Left lung (tissue), 10 donors: Measurements from ENCODE around the gene FXYD7. TPM values are rescaled to one million over a fixed set of nuclear protein-coding genes. Genes with fewer than 3 reads are reported as not detected.

Source experiments
- ATAC-seq: fragments of 200-7000 bp; cut with Tn5 transposase; one replicate; pipeline ENCODE4 v1.9.1; 2020; ENCODE audit warnings: moderate library complexity
- DNase-seq, 4 donors: peaks; one replicate each; pipeline ENCODE4 v3.0.0-alpha.2; 2013 to 2020
- H3K27ac ChIP-seq, 2 donors: fragments of 200-600 bp; sonication (generic) in 1 of 2; one replicate each; pipeline versions ENCODE4 v1.5.0 to v1.8.0; 2020 to 2021
- H3K27me3 ChIP-seq, 2 donors: fragments of 200-600 bp; sonication (generic) in 1 of 2; one replicate each; pipeline versions ENCODE4 v1.5.0 to v1.8.0; 2020 to 2021
- H3K36me3 ChIP-seq, 2 donors: fragments of 200-600 bp; sonication (generic) in 1 of 2; one replicate each; pipeline versions ENCODE4 v1.5.0 to v1.8.0; 2020 to 2021
- H3K4me1 ChIP-seq, 2 donors: fragments of 200-600 bp; one replicate each; pipeline ENCODE4 v1.8.0; 2021
- H3K4me3 ChIP-seq, 2 donors: fragments of 200-600 bp; sonication (generic) in 1 of 2; one replicate each; pipeline versions ENCODE4 v1.5.0 to v1.8.0; 2020 to 2021; ENCODE audit warnings: mild to moderate bottlenecking in 1 of 2
- H3K9me3 ChIP-seq, 2 donors: fragments of 200-600 bp; sonication (generic) in 1 of 2; one replicate each; pipeline versions ENCODE4 v1.5.0 to v1.8.0; 2020 to 2021
- intact Hi-C, 2 donors: fragments of 100-400 bp; cut with DNase I; formaldehyde crosslinking; loops; one replicate each; pipeline versions ENCODE4 v1.11.2 to v1.14.2; 2022
- polyA plus RNA-seq, 6 donors: library from polyadenylated mRNA; unstranded; fragments of 120-200 nt; gene quantifications; one replicate each; pipeline ENCODE4 v1.2.1, GENCODE V29; 2013; ENCODE audit not compliant: insufficient read length in 6 of 6
- total RNA-seq, 2 donors: library from RNA; stranded (reverse); fragmentation: NEBNext Ultra II Directional; extraction: Animal tissue kit (Norgen Biotek cat#: 25700); gene quantifications; one replicate each; pipeline ENCODE4 v1.2.1, GENCODE V29; 2021
- TF ChIP-seq, protein P1 (sequence below), 2 donors: fragments of 200-600 bp; sonication (generic) in 1 of 2; IDR thresholded peaks; one replicate each; pipeline versions ENCODE4 v1.5.0 to v1.8.0; 2021; ENCODE audit warnings: antibody characterized with exemption in 2 of 2
- donor health status: DM: no; HTN: yes; CAD: no.
- donor health status: DM: no; HTN: no; CAD: no.

FXYD7 gene
- total and polyA plus RNA-seq, 8 donors, result 0.55 to 1.3 (median 0.74) TPM; not detected in 2

- no peaks in the 10 kb centered on the region for H3K27me3 ChIP-seq
- ATAC-seq (no peak), DNase-seq (no peak)
- no peak overlapping the region for H3K4me3 ChIP-seq
- intact Hi-C loops, result no loop called here
- TF ChIP-seq, protein P1, sequence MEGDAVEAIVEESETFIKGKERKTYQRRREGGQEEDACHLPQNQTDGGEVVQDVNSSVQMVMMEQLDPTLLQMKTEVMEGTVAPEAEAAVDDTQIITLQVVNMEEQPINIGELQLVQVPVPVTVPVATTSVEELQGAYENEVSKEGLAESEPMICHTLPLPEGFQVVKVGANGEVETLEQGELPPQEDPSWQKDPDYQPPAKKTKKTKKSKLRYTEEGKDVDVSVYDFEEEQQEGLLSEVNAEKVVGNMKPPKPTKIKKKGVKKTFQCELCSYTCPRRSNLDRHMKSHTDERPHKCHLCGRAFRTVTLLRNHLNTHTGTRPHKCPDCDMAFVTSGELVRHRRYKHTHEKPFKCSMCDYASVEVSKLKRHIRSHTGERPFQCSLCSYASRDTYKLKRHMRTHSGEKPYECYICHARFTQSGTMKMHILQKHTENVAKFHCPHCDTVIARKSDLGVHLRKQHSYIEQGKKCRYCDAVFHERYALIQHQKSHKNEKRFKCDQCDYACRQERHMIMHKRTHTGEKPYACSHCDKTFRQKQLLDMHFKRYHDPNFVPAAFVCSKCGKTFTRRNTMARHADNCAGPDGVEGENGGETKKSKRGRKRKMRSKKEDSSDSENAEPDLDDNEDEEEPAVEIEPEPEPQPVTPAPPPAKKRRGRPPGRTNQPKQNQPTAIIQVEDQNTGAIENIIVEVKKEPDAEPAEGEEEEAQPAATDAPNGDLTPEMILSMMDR (IDR thresholded peaks at IDR 0.05), result no peak
- H3K4me1 ChIP-seq, result peaks cover 0 to 7% of the 10 kb centered on the region in 2 donors
- H3K9me3 ChIP-seq, result peaks cover 0 to 50% of the 10 kb centered on the region in 2 donors
- H3K36me3 ChIP-seq, result peaks cover 0 to 99% of the 10 kb centered on the region in 2 donors
- H3K27ac ChIP-seq, result no peak overlapping the region
These were observed 19.6 kb downstream of the FXYD7 start for GRCh38 chr19:35162471-35163326.

DNA sequence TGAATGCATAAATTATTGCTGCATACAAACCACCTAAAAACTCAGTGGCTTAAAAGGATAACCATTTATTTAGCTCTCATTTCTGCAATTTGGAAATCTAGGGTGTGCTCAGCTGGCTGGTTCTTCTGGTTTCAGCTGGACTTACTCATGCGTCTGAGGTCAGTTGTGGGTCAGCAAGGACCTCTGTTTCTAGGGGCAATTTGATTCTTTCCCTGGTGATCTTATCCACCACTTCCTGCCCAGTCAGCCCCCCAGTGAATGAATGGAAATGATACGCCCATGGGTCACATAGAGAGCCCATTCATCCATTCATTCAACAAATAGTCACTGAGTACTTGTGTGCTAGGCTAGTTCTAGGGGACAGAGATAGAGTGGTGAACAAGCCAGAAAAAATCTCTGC lies 21.4 kb downstream of the FXYD7 start:
- ATAC-seq, result no peak
- Histone ChIP-seq H3K27me3 (no peaks in the 10 kb centered on the region), H3K4me3 (no peak overlapping the region), H3K9me3 (peaks cover 0 to 50% of the 10 kb centered on the region in 2 donors), H3K36me3 (peaks cover 0 to 99% of the 10 kb centered on the region in 2 donors), H3K4me1 (peaks cover 0 to 7% of the 10 kb centered on the region in 2 donors), H3K27ac (no peak overlapping the region)
- no peak for DNase-seq
- intact Hi-C loops, result no loop called here
- TF ChIP-seq, protein P1 (IDR thresholded peaks at IDR 0.05), result no peak

- H3K27ac ChIP-seq, result no peak overlapping the region
- ATAC-seq (no peak), DNase-seq (no peak)
- H3K27me3 ChIP-seq, result no peaks in the 10 kb centered on the region
- H3K4me3 ChIP-seq, result no peak overlapping the region
- TF ChIP-seq, protein P1 (IDR thresholded peaks at IDR 0.05), result no peak
- peaks cover 0 to 99% of the 10 kb centered on the region in 2 donors for H3K36me3 ChIP-seq
- H3K4me1 ChIP-seq, result peaks cover 0 to 10% of the 10 kb centered on the region in 2 donors
- peaks cover 0 to 50% of the 10 kb centered on the region in 2 donors for H3K9me3 ChIP-seq
- intact Hi-C loops, result no loop called here
These were observed 22.4 kb downstream of the FXYD7 start for GRCh38 chr19:35165200-35166058.

DNA sequence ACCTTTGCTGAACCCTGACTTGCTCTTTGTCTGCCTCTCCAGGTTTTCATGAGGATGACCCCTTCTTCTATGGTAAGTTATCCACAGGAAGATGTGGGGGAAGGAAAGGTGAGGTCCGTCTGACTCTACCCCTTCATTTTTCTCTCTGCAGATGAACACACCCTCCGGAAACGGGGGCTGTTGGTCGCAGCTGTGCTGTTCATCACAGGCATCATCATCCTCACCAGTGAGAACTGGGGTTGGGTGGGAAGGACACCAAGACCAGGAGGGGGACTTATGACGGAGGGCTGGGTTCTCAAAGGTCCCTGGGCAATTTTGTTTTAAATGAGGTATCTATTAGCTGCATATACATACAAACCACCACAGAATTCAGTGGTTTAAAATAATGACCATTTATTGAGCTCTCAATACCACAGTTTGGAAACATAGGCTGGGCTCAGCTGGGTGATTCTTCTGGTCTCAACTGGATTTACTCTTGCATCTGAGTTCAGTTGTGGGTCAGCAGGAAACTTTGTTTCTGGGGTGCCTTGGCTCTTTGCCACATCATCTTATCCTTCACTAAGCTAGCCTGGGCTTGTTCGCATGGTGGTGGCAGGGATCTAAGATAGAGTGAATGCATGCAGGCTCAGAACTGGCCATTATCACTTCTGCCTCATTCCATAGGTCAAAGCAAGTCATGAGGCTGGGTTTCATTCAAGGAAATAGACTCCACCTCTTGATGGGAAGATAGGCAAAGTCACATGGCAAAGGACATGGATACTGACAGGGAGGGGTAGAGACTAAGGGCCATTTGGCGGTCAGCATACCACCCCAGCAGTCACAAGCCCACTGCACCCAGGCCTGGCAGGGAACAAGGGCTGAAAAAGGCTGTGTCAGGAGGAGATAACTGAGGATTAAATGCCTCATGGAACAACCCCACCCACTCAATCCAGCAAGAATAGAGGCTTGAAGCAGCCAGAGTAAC lies 23.3 kb downstream of the FXYD7 start:
- no peak for ATAC-seq

More for the DNA sequence above, 23.3 kb downstream of the FXYD7 start:
- Histone ChIP-seq H3K4me1 (peaks cover 0 to 18% of the 10 kb centered on the region in 2 donors), H3K9me3 (peaks cover 0 to 50% of the 10 kb centered on the region in 2 donors), H3K27me3 (no peaks in the 10 kb centered on the region), H3K4me3 (no peak overlapping the region), H3K36me3 (peaks cover 0 to 93% of the 10 kb centered on the region in 2 donors), H3K27ac (peak overlapping the region in 1 of 2 donors; percentile 28)
- no peak for DNase-seq
- TF ChIP-seq, protein P1 (IDR thresholded peaks at IDR 0.05), result no peak
- intact Hi-C loops, result no loop called here
